Subcutaneous adipose tissue (tissue), 4 donors: ENCODE data around the gene ZNF524. TPM values are rescaled to one million over a fixed set of nuclear protein-coding genes. Genes with fewer than 3 reads are reported as not detected.

Experiments used
- CTCF ChIP-seq: fragments of 450-650 bp; IDR thresholded peaks from one replicate; pipeline ENCODE4 v1.5.1; 2016; ENCODE audit warnings: low read depth, mild to moderate bottlenecking, control low read depth, antibody characterized with exemption, moderate library complexity
- total RNA-seq, 4 donors: library from RNA; depleted of rRNA; stranded (reverse); fragments of >200 nt; gene quantifications; one replicate each; pipeline ENCODE4 v1.1.0, GENCODE V29; 2016

ZNF524 gene, protein sequence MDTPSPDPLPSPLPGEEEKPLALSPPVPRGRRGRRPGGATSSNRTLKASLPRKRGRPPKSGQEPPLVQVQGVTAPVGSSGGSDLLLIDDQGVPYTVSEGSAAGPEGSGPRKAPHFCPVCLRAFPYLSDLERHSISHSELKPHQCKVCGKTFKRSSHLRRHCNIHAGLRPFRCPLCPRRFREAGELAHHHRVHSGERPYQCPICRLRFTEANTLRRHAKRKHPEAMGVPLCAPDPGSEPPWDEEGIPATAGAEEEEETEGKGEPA
- 10 to 100 TPM in 3 of 4 donors, 1 to 10 TPM in 1; 3.8 to 33.5 (median 26.4) TPM for total RNA-seq

DNA sequence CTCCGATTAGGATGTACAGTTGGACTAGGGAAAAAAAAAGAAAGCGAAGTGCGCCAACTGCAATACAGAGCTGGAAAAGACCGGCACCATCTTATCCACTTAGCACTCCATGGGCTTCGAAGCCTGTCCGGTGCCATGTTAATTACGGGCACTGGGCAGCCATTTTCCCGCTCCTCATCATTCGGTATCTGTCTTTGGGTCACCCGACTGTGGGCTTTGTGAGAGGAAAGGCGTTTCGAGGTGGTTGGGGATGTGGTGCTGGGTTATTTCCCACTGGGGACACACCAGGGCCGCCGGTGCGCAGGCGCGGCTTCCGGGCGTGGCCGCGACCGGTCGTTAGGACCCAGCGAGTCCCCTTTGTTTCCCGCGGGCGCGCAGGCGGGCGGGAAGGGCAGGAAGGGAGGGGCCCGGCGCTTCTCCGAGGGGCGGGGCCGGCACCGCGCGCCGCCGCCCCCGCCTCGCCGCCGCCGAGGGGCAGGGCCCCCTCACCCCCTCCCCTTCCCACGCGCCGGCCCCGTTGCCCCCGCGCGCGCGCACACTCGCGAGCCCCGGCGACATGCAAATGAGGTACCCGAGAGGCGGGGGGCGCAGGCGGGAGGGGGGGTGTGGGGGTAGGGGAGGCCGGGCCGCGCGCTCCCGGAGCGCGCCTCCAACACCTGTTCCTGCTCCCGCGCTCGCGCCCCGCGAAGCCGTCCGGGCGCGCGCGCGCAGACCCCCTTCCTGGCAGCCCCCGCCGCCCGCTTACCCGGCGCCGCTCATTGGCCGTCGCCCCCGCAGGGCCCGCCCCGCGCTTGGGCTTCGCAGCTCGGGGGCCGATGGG lies at the start of gene ZNF524:
ZNF524 (plus strand) TSS at position 447 of the 820 bp plus-strand sequence. CDS start 1,825 bp downstream, outside the sequence.
- no peak for TF ChIP-seq CTCF

DNA sequence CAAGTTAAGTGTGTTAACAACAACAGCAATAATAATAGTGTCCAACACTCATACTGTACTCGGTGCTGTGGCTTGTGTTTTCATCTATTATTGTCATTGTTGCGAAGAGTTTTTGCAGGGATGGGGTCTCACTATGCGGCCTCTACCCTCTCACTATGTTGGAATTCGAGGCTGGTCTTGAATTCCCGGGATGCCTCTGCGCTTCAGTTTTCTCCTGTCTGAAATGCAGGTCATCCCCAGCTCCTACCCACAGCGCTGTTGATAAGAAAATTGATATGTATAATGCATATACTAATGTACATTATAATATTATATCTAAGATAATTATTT lies 49.8 kb upstream of the ZNF524 start:
- no peak for TF ChIP-seq CTCF

DNA sequence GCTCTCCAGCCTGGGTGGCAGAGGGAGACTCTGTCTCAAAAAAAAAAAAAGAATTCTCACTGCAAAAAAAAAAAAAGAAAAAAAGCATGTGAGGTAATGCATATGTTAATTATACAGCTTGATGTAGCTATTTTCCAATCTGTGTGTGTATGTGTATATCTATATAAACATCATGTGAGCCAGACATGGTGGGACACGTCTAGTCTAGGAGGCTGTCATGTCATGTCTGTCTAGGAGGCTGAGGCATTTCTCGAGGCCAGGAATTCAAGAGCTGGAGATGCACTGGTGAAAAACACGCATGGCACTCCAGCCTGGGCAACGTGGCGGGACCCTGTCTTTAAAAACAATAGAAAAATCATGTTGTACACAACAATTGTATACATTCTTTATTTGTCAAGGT lies 47.9 kb upstream of the ZNF524 start:
- TF ChIP-seq CTCF = no peak

- no peak for TF ChIP-seq CTCF
Measured at GRCh38 chr19:55552620-55553019, 47.5 kb upstream of the ZNF524 start.

- no peak for TF ChIP-seq CTCF
Measured at GRCh38 chr19:55553217-55554182, 46.6 kb upstream of the ZNF524 start.

GRCh38 chr19:55554302-55554701 lies 45.8 kb upstream of the ZNF524 start:
- TF ChIP-seq CTCF = no peak
